Astrocyte (in vitro differentiated cells and primary cell): ENCODE data around the gene ST6GALNAC3. TPM values are rescaled to one million over a fixed set of nuclear protein-coding genes. Genes with fewer than 3 reads are reported as not detected.

Experiments
- DNase-seq: peaks from one replicate; pipeline ENCODE4 v3.0.0-alpha.2; 2010; ENCODE audit warnings: low read depth
- FAIRE-seq: peaks from 2 replicates; lab custom pipeline; 2011; peaks lifted over from hg19 to GRCh38; lab: Jason Lieb, UNC
- H2AFZ ChIP-seq: 2 replicates; pipeline ENCODE4 v1.6.0; 2012; ENCODE audit warnings: low read depth, low read length, inconsistent platforms
- H3K27ac ChIP-seq: 2 replicates; pipeline ENCODE4 v1.5.1; 2011; ENCODE audit warnings: low read depth, low read length, inconsistent platforms
- H3K27me3 ChIP-seq: 2 replicates; pipeline ENCODE4 v1.6.0; 2011; ENCODE audit warnings: low read length, inconsistent platforms; ENCODE audit not compliant: insufficient read depth
- H3K36me3 ChIP-seq: 2 replicates; pipeline ENCODE4 v1.5.1; 2011; ENCODE audit warnings: low read length, inconsistent platforms; ENCODE audit not compliant: insufficient read depth
- H3K4me1 ChIP-seq: 2 replicates; pipeline ENCODE4 v1.5.1; 2011; ENCODE audit warnings: low read length, inconsistent platforms; ENCODE audit not compliant: insufficient read depth
- H3K4me2 ChIP-seq: 2 replicates; pipeline ENCODE4 v1.6.0; 2012; ENCODE audit warnings: low read length, inconsistent platforms
- H3K4me3 ChIP-seq: 2 replicates; pipeline ENCODE4 v1.5.1; 2011; ENCODE audit warnings: low read depth, mild to moderate bottlenecking, low read length, inconsistent platforms; ENCODE audit not compliant: insufficient read depth
- H3K79me2 ChIP-seq: 2 replicates; pipeline ENCODE4 v1.6.0; 2012; ENCODE audit warnings: mild to moderate bottlenecking, low read length, inconsistent platforms; ENCODE audit not compliant: insufficient read depth
- H3K9ac ChIP-seq: 2 replicates; pipeline ENCODE4 v1.6.0; 2012; ENCODE audit warnings: mild to moderate bottlenecking, low read length, inconsistent platforms
- H3K9me3 ChIP-seq: 2 replicates; pipeline ENCODE4 v1.5.1; 2012; ENCODE audit warnings: low read depth, mild to moderate bottlenecking, low read length, inconsistent platforms; ENCODE audit not compliant: insufficient read depth
- H4K20me1 ChIP-seq: 2 replicates; pipeline ENCODE4 v1.6.0; 2012; ENCODE audit warnings: low read length, inconsistent platforms; ENCODE audit not compliant: insufficient read depth
- H3K27ac Mint-ChIP-seq: one replicate; pipeline ENCODE4 v1.8.0; 2021; ENCODE audit warnings: mild to moderate bottlenecking, mixed read lengths; ENCODE audit not compliant: unreplicated experiment
- H3K27me3 Mint-ChIP-seq: one replicate; pipeline ENCODE4 v1.8.0; 2021; ENCODE audit warnings: low read depth, mixed read lengths; ENCODE audit not compliant: unreplicated experiment
- H3K36me3 Mint-ChIP-seq: one replicate; pipeline ENCODE4 v1.8.0; 2021; ENCODE audit warnings: low read depth, mixed read lengths; ENCODE audit not compliant: unreplicated experiment
- H3K4me1 Mint-ChIP-seq: one replicate; pipeline ENCODE4 v1.8.0; 2021; ENCODE audit warnings: low read depth, mixed read lengths; ENCODE audit not compliant: unreplicated experiment
- H3K4me3 Mint-ChIP-seq: one replicate; pipeline ENCODE4 v1.8.0; 2021; ENCODE audit warnings: mild to moderate bottlenecking, moderate library complexity, mixed read lengths; ENCODE audit not compliant: unreplicated experiment
- H3K9me3 Mint-ChIP-seq: one replicate; pipeline ENCODE4 v1.8.0; 2021; ENCODE audit warnings: mild to moderate bottlenecking, mixed read lengths; ENCODE audit not compliant: unreplicated experiment
- CTCF ChIP-seq: IDR thresholded peaks from 2 replicates; pipeline ENCODE4 v1.5.1; 2011; ENCODE audit warnings: low read depth, mild to moderate bottlenecking, inconsistent platforms, low read length, moderate library complexity; ENCODE audit not compliant: insufficient read depth
- EZH2 ChIP-seq: IDR thresholded peaks from 2 replicates; pipeline ENCODE4 v1.6.1; 2012; ENCODE audit warnings: mild to moderate bottlenecking, low read length, inconsistent platforms; ENCODE audit not compliant: insufficient read depth
- total RNA-seq: library from RNA; stranded (reverse); gene quantifications from 2 replicates; pipeline ENCODE4 v1.2.1, GENCODE V29; 2021

ST6GALNAC3 gene
- total RNA-seq, 1 donor from 2014 or later = 3.2 TPM

- TF ChIP-seq CTCF (no peak), EZH2 (no peak)
- H4K20me1 ChIP-seq = no peaks in the 10 kb centered on the region
- no peak overlapping the region for H3K4me2 ChIP-seq
- H3K27me3 Mint-ChIP-seq = peaks cover 5% of the 10 kb centered on the region
- no peak overlapping the region for H3K4me3 Mint-ChIP-seq
- peaks cover 8% of the 10 kb centered on the region for H3K4me1 ChIP-seq
- H3K4me3 ChIP-seq = no peak overlapping the region
- no peak overlapping the region for H2AFZ ChIP-seq
- no peaks in the 10 kb centered on the region for H3K36me3 Mint-ChIP-seq
- peaks cover 33% of the 10 kb centered on the region for H3K4me1 Mint-ChIP-seq
- H3K9me3 Mint-ChIP-seq = no peaks in the 10 kb centered on the region
- H3K27me3 ChIP-seq = no peaks in the 10 kb centered on the region
- no peak for DNase-seq
- no peaks in the 10 kb centered on the region for H3K9me3 ChIP-seq
- H3K27ac Mint-ChIP-seq = no peak overlapping the region
- FAIRE-seq = no peak
- H3K9ac ChIP-seq = no peak overlapping the region
- no peak overlapping the region for H3K27ac ChIP-seq
- no peaks in the 10 kb centered on the region for H3K79me2 ChIP-seq
- H3K36me3 ChIP-seq = no peaks in the 10 kb centered on the region
Observed at GRCh38 chr1:76068953-76069561, 5.5 kb upstream of the ST6GALNAC3 start.

GRCh38 chr1:76070538-76070937, 4.0 kb upstream of the ST6GALNAC3 start:
- peaks cover 9% of the 10 kb centered on the region for H3K27me3 Mint-ChIP-seq
- TF ChIP-seq EZH2 = no peak
- H3K4me1 Mint-ChIP-seq = peaks cover 32% of the 10 kb centered on the region
- H3K4me1 ChIP-seq = peaks cover 16% of the 10 kb centered on the region
- H3K27ac Mint-ChIP-seq = no peak overlapping the region
- no peak for FAIRE-seq
- no peaks in the 10 kb centered on the region for H3K9me3 Mint-ChIP-seq
- no peaks in the 10 kb centered on the region for H3K9me3 ChIP-seq
- no peaks in the 10 kb centered on the region for H4K20me1 ChIP-seq
- H3K36me3 Mint-ChIP-seq = no peaks in the 10 kb centered on the region
- H3K4me3 ChIP-seq = no peak overlapping the region
- no peak overlapping the region for H3K4me3 Mint-ChIP-seq
- H3K4me2 ChIP-seq = no peak overlapping the region
- no peaks in the 10 kb centered on the region for H3K79me2 ChIP-seq
- no peak overlapping the region for H3K27ac ChIP-seq
- H3K9ac ChIP-seq = no peak overlapping the region
- no peaks in the 10 kb centered on the region for H3K27me3 ChIP-seq
- no peak overlapping the region for H2AFZ ChIP-seq
- H3K36me3 ChIP-seq = no peaks in the 10 kb centered on the region
- peak; percentile 48 for DNase-seq

- Mint-ChIP-seq H3K36me3 (no peaks in the 10 kb centered on the region), H3K4me1 (peaks cover 12% of the 10 kb centered on the region), H3K9me3 (no peaks in the 10 kb centered on the region), H3K27me3 (peaks cover 22% of the 10 kb centered on the region), H3K27ac (peak overlapping the region; percentile 70), H3K4me3 (peak overlapping the region; percentile 86)
- Histone ChIP-seq H3K4me3 (peak overlapping the region; percentile 13), H3K79me2 (no peaks in the 10 kb centered on the region), H4K20me1 (no peaks in the 10 kb centered on the region), H2AFZ (no peak overlapping the region), H3K36me3 (no peaks in the 10 kb centered on the region), H3K27ac (no peak overlapping the region), H3K27me3 (peaks cover 3% of the 10 kb centered on the region), H3K9me3 (no peaks in the 10 kb centered on the region), H3K9ac (no peak overlapping the region), H3K4me2 (peak overlapping the region; percentile 94), H3K4me1 (peaks cover 16% of the 10 kb centered on the region)
- peak; percentile 87 for DNase-seq
- peak; percentile 84 for FAIRE-seq
- TF ChIP-seq EZH2 (no peak), CTCF (no peak)
Observed at GRCh38 chr1:76073481-76073880, 1.1 kb upstream of the ST6GALNAC3 start.
